HepG2 (cell line): ENCODE results near the gene UBR1. TPM values are rescaled to one million over a fixed set of nuclear protein-coding genes. Genes with fewer than 3 reads are reported as not detected.

Source experiments
- ATAC-seq: fragments of 200-7000 bp; cut with Tn5 transposase; 3 replicates; pipeline ENCODE4 v1.9.1; 2020; ENCODE audit warnings: mild to moderate bottlenecking, moderate library complexity
- BruUV-seq: library from RNA; stranded (reverse); fragments of 400-500 nt; replicated peaks from 2 replicates; lab custom pipeline; 2021; lab: Mats Ljungman, UMichigan
- CTCF ChIA-PET: fragments of 300-600 bp; formaldehyde crosslinking; extraction: SDS; loops from one replicate; lab custom pipeline; 2021; ENCODE audit warnings: low total read pairs, inconsistent platforms, low intra/inter-chr PET ratio; lab: Yijun Ruan, JAX
- POLR2A ChIA-PET: fragments of 350-600 bp; sonication (Branson Sonifier 250); formaldehyde crosslinking; loops from one replicate; lab custom pipeline; 2020; ENCODE audit warnings: antibody characterized with exemption, inconsistent platforms; lab: Yijun Ruan, JAX
- DNase-seq: peaks from one replicate; pipeline ENCODE4 v3.0.0-alpha.2; 2015; ENCODE audit warnings: low spot score
- FAIRE-seq: peaks from 3 replicates; lab custom pipeline; 2011; peaks lifted over from hg19 to GRCh38; lab: Jason Lieb, UNC
- H2AFZ ChIP-seq: one replicate; pipeline ENCODE4 v1.6.1; 2011; ENCODE audit warnings: low read length, inconsistent platforms
- H3K27ac ChIP-seq: fragments of 300-600 bp; 3 replicates; pipeline ENCODE4 v1.8.0; 2011; ENCODE audit warnings: mixed run types, mild to moderate bottlenecking, mixed read lengths, low read length, inconsistent platforms; ENCODE audit not compliant: insufficient read depth; ENCODE audit errors: extremely low read length
- H3K27me3 ChIP-seq, 2 experiments: fragments of 200-600 bp in 1 of 2; 2 replicates in 1 of 2; 3 replicates in 1 of 2; pipeline versions ENCODE4 v1.6.0 to v1.8.0; 2011; ENCODE audit warnings: low read length in 2 of 2, mild to moderate bottlenecking in 2 of 2, moderate library complexity in 2 of 2, inconsistent platforms in 1 of 2; ENCODE audit not compliant: insufficient read depth in 2 of 2, control insufficient read depth in 1 of 2
- H3K36me3 ChIP-seq, 2 experiments: fragments of 200-600 bp in 1 of 2; replicated peaks in 1 of 2; 2 replicates in 1 of 2; 3 replicates in 1 of 2; pipeline versions ENCODE4 v1.5.1 to v1.8.0; 2011; ENCODE audit warnings: low read length in 2 of 2, inconsistent platforms in 1 of 2; ENCODE audit not compliant: insufficient read depth in 2 of 2, control insufficient read depth in 1 of 2
- H3K4me1 ChIP-seq: 2 replicates; pipeline ENCODE4 v1.5.1; 2012; ENCODE audit warnings: low read length, inconsistent platforms; ENCODE audit not compliant: insufficient read depth
- H3K4me2 ChIP-seq: 2 replicates; pipeline ENCODE4 v1.6.0; 2011; ENCODE audit warnings: low read depth, low read length, inconsistent platforms
- H3K4me3 ChIP-seq, 3 experiments: fragments of 200-600 bp in 1 of 3; sonication (generic), shearing (Covaris generic) in 1 of 3; replicated peaks in 1 of 3; 2 replicates each; pipeline ENCODE4 v1.5.1; 2011 to 2016; ENCODE audit warnings: low read length in 3 of 3, inconsistent platforms in 2 of 3, low read depth in 2 of 3, mild to moderate bottlenecking in 2 of 3, control low read depth in 1 of 3, mixed read lengths in 1 of 3; ENCODE audit not compliant: insufficient read depth in 1 of 3
- H3K79me2 ChIP-seq: one replicate; pipeline ENCODE4 v1.6.1; 2011; ENCODE audit warnings: low read length, inconsistent platforms; ENCODE audit not compliant: insufficient read depth
- H3K9ac ChIP-seq: 2 replicates; pipeline ENCODE4 v1.6.0; 2011; ENCODE audit warnings: mild to moderate bottlenecking, low read depth, low read length, inconsistent platforms; ENCODE audit not compliant: insufficient read depth
- H3K9me3 ChIP-seq: 2 replicates; pipeline ENCODE4 v1.5.1; 2012; ENCODE audit warnings: mild to moderate bottlenecking, low read length
- H4K20me1 ChIP-seq: 2 replicates; pipeline ENCODE4 v1.6.0; 2011; ENCODE audit warnings: inconsistent platforms, mild to moderate bottlenecking, low read length, moderate library complexity; ENCODE audit not compliant: insufficient read depth
- CEBPB ChIP-seq: IDR thresholded peaks from 2 replicates; pipeline ENCODE4 v1.6.1; 2011; ENCODE audit warnings: low read depth, low read length, improper control_type of control experiment, borderline replicate concordance
- WGBS: methylation state at CpG from one replicate; pipeline ENCODE4 v1.1.6; 2017; ENCODE audit warnings: low lambda C conversion rate; 5-methylcytosine and 5-hydroxymethylcytosine counted together
- in situ Hi-C: cut with HindIII; loops from 2 replicates; pipeline ENCODE4 v1.10.0; 2017; ENCODE audit warnings: low pct_unique_long_range_greater_than_20kb; ENCODE audit not compliant: extremely low pct_ligation_motif_present
- intact Hi-C: fragments of 100-400 bp; cut with micrococcal nuclease; formaldehyde crosslinking; loops from one replicate; pipeline ENCODE4 v1.10.0; 2022; ENCODE audit not compliant: unreplicated experiment
- polyA plus RNA-seq, 8 experiments: library from polyadenylated mRNA; depleted of rRNA in 3 of 8; stranded (reverse) in 7 of 8; unstranded in 1 of 8; fragments of >200 nt; fragmentation: Illumina TruSeq in 4 of 8; extraction: Trizol in 4 of 8; gene quantifications; 2 replicates each; pipeline versions ENCODE4 v1.2.1 to v1.2.3, GENCODE V29; 2011 to 2016; ENCODE audit warnings: low read depth in 4 of 8, missing spikeins in 1 of 8, mixed read lengths in 1 of 8; ENCODE audit not compliant: insufficient read depth in 1 of 8
- total RNA-seq, 5 experiments: library from RNA; depleted of rRNA; stranded (reverse); fragments of >200 nt; fragmentation: Illumina TruSeq; extraction: Trizol; gene quantifications; 2 replicates each; pipeline ENCODE4 v1.2.3, GENCODE V29; 2016; ENCODE audit warnings: low read depth in 1 of 5
- TF ChIP-seq, protein P1 (sequence below): sonication (generic); formaldehyde crosslinking; IDR thresholded peaks from 2 replicates; pipeline ENCODE4 v1.9.0; 2021; ENCODE audit warnings: mild to moderate bottlenecking, missing genetic modification reagents

UBR1 gene
- total and polyA plus RNA-seq, 2 of the 13 experiments (the other 11 are each of a cell fraction or from before 2014, with no cell fraction given) = 6.4 to 18.0 TPM

DNA sequence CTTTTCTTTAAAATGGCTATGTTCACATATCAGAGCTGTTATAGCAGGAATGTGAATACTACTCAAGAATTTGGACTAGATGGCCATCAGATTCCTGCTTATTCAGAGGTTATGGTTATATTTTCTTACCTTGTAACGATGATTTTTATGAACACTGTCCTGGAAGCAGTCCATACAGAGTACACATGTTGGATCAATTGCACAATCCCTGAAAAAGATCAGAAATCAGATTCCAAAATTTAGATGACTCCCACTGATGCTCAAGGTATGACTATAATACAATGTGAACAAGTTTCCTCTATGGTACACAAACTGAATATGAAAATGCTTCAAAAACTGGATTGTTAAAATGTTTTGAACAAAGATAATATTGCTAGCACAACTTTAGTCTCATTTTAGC lies 23.3 kb downstream of the UBR1 start:
- no peaks in the 10 kb centered on the region for H4K20me1 ChIP-seq
- H3K9ac ChIP-seq = no peak overlapping the region
- H2AFZ ChIP-seq = no peak overlapping the region
- no peak for FAIRE-seq
- H3K27me3 ChIP-seq = no peaks in the 10 kb centered on the region
- BruUV-seq = no TSS peak
- peaks cover 1 to 44% of the 10 kb centered on the region in 2 experiments for H3K36me3 ChIP-seq
- H3K79me2 ChIP-seq = peaks cover 2% of the 10 kb centered on the region
- TF ChIP-seq, protein P1, sequence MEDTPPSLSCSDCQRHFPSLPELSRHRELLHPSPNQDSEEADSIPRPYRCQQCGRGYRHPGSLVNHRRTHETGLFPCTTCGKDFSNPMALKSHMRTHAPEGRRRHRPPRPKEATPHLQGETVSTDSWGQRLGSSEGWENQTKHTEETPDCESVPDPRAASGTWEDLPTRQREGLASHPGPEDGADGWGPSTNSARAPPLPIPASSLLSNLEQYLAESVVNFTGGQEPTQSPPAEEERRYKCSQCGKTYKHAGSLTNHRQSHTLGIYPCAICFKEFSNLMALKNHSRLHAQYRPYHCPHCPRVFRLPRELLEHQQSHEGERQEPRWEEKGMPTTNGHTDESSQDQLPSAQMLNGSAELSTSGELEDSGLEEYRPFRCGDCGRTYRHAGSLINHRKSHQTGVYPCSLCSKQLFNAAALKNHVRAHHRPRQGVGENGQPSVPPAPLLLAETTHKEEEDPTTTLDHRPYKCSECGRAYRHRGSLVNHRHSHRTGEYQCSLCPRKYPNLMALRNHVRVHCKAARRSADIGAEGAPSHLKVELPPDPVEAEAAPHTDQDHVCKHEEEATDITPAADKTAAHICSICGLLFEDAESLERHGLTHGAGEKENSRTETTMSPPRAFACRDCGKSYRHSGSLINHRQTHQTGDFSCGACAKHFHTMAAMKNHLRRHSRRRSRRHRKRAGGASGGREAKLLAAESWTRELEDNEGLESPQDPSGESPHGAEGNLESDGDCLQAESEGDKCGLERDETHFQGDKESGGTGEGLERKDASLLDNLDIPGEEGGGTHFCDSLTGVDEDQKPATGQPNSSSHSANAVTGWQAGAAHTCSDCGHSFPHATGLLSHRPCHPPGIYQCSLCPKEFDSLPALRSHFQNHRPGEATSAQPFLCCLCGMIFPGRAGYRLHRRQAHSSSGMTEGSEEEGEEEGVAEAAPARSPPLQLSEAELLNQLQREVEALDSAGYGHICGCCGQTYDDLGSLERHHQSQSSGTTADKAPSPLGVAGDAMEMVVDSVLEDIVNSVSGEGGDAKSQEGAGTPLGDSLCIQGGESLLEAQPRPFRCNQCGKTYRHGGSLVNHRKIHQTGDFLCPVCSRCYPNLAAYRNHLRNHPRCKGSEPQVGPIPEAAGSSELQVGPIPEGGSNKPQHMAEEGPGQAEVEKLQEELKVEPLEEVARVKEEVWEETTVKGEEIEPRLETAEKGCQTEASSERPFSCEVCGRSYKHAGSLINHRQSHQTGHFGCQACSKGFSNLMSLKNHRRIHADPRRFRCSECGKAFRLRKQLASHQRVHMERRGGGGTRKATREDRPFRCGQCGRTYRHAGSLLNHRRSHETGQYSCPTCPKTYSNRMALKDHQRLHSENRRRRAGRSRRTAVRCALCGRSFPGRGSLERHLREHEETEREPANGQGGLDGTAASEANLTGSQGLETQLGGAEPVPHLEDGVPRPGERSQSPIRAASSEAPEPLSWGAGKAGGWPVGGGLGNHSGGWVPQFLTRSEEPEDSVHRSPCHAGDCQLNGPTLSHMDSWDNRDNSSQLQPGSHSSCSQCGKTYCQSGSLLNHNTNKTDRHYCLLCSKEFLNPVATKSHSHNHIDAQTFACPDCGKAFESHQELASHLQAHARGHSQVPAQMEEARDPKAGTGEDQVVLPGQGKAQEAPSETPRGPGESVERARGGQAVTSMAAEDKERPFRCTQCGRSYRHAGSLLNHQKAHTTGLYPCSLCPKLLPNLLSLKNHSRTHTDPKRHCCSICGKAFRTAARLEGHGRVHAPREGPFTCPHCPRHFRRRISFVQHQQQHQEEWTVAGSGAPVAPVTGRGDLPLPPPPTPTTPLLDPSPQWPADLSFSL (CRISPR knock-in tag) = no peak
- TF ChIP-seq CEBPB = peak; percentile 38; the same call in 1 of the 2 replicates
- TF ChIP-seq, all 625 proteins: peak for 1
- intact Hi-C loops (no loop called here), in situ Hi-C loops (no loop called here)
- H3K4me2 ChIP-seq = no peak overlapping the region
- peaks cover 8% of the 10 kb centered on the region; the same call in 1 of the 2 replicates for H3K4me1 ChIP-seq
- no peak for DNase-seq
- no peak for ATAC-seq
- no peak overlapping the region for H3K27ac ChIP-seq
- no peak overlapping the region for H3K4me3 ChIP-seq
- WGBS = 96% methylated on average over 1 of the region's 1 CpG
- ChIA-PET CTCF (no interaction called here), POLR2A (no interaction called here)
- H3K9me3 ChIP-seq = no peaks in the 10 kb centered on the region
